Activated CD4-positive, alpha-beta T cell treated with anti-CD3 and anti-CD28 coated beads, Interleukin-2, amount 50 U/mL, for 48 hours (primary cell): Measurements from ENCODE around the gene LRRC75B.
"Not testable (repeated sequence)": the region's sequence is repeated elsewhere in the genome, so short reads cannot be mapped to it uniquely, and the experiment has no call there.

ENCODE experiments used
- DNase-seq, 2 experiments: peaks; one replicate each; pipeline ENCODE4 v3.0.0-alpha.2; 2020

The LRRC75B gene

DNA sequence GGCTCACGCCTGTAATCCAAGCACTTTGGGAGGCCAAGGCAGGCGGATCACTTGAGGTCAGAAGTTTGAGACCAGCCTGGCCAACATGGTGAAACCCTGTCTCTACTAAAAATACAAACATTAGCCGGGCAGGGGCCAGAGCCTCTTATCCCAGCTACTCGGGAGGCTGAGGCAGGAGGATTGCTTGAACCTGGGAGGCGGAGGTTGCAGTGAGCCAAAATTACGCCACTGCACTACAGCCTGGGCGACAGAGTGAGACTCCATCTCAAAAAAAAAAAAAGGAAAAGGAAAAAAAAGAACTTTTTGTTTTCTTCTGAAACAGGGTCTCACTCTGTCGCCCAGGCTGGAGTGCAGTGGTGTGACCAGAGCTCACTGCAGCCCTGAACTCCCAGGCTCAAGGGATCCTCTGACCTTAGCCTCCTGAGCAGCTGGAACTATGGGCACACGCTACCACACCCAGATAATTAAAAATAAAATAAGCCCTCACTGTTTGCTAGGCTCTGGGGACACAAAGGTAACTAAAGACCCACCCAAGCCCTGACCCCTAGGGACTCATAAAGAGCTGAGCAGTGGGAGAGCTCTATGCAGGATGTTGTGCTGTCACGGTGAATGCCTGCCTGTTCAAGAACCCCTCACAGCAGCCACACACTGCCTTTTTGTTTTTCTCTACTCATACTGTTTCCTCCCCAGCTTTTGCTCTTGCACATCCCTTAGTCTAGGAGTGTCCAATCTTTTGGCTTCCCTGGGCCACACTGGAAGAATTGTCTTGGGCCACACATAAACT, 40.2 kb downstream of the LRRC75B start:
- DNase-seq = not testable (repeated sequence)

- DNase-seq = no peak
Measured at GRCh38 chr22:24550902-24551435, 41.9 kb downstream of the LRRC75B start.

DNA sequence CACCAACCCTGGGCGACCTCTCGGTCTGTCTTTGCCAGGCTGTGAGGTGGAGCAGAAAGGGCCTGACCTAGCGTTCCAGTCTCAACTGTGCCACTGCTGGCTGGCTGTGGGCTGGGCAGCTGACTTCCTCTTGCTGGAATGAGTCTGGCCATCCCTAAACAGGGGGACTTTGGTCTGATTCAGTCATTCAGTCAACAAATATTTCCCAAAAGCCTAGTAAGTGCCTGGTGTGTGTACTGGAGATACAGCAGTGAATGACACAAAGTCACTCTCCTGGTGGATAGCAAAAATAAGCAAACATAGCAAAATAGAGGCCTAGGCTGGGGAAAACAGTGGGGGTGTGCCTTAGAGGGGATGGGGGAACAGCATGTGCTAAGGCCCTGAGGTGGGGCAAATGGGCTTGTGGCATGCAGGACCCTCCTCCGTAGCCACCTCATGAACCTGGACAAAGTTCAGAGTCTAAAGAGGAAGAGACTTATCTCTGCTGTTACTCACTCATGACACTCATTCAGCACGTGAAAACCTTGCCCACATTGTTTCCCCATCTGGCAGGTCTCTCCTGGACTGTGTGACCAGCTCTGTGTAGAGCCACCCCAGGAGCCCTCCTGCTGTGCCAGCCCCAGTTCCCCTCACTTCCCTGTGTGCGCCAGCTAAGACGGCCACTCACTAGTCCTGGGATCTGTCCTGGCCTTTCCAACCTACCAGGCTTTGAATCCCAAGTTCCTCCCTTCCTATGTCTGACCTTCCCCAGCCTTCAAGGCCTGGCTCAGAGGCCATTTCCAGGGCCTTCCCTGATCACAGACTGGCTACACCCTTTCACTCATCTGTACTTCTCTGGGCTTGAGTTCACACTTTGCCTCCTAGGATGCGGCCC, 42.6 kb downstream of the LRRC75B start:
- no peak for DNase-seq

- no peak for DNase-seq
Measured at GRCh38 chr22:24548812-24549211, 44.1 kb downstream of the LRRC75B start.

DNA sequence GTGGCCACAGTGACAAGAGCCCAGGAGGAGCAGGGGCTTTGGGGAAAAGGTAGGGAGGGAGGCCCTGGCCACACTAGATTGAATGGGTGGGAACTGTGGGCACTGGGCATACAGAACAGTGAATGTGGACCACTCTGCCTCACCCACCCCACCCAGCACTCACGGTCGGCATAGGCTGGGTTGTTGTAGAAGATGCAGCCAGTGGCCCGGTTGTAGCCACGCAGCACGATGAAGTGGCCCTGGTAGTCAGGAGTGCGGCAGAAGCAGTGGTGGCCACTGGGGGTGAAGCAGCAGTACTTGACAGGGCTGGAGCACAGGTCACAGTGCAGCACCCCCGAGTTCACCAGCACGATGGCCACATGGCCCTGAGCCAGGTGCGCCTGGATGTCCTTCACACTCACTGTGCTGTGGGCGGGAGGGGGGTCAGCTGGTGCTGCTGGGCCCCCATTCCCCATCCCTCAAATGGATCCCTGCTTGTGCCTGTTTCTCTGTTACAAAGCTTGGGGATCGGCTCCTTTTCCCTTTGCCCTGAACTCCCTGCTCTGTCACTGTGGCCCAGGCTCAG, 49.1 kb downstream of the LRRC75B start:
- DNase-seq = no peak

- DNase-seq = no peak
Measured at GRCh38 chr22:24543185-24543601, 49.7 kb downstream of the LRRC75B start.

DNA sequence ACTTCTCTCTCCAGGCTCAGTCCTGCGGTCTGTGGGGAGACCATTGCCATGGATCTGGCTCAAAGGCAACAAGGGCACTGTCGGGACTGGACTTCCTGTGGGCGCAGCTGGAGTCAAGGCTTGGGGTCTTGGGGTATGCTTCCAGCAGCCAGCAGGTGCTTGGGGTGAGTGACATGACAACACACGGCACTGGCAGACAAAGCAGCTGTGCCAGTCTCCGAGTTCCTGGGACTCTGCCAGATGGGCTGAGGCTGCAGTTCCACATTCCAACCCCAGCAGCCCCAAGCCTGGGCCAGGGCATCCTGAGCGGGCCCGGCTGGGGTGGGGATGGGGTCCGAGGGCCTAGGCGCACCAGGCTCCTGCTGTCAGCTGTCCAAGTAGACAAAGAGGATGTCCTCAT, 50.2 kb downstream of the LRRC75B start:
- no peak for DNase-seq

DNA sequence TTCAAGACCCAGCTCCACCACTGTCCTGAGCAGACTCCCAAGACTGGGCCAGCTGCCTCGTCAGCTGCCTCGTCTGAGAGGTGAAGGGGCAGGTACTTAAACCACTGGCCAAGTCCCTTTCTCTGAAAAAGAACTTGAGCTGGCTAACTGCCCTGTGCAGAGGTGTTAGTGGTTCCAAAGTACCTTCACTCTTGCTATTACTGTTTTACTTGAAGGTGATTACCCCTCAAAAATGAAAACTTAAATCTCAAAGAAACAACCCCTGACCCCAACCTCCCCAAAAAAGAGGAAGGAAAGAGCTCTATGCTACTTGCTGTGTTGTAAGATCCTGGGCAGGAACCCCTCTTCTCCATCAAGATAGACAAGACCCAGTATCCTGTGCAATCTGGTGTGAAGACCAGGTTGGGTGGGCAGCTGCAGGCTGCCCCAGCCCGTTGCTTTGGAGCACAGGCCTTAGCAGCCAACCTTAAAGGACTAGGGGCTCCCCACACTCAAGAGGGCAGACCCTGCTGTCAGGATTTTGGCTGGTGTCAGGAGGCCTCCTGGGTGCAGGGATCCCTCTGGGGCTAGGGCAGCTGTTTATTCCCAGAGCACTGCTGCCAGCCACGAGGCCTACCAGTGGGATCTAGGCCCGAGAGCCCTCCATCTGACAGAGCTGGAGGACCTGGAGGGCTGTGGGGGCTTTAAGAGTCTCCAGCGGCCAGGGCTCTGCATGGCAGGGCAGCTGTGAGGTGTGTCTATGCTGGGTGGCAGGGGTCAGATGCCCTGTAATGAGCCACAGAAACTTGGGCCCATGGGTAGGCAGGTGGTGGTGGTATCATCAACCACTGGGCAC, 51.0 kb downstream of the LRRC75B start:
- DNase-seq = no peak

- no peak for DNase-seq
Measured at GRCh38 chr22:24540470-24540869, 52.4 kb downstream of the LRRC75B start.

DNA sequence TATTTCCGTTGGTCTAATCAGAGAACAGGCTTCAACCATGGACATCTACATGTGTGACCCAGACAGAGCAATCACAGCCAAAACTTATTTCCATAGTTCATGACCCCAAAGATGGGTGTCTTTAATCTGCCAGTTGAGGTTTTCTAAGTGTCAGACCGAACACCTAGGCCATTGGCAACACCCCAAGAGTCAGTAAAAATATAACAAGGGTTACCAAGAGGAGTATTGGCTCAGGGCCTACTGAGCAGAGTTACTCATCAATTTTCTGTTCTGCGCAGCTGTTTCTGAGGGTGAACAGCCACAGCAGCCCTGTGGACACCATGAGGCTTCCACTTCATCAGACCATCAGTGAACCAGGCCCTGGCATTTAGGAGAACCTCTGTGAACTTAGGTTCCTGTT, 56.8 kb downstream of the LRRC75B start:
- DNase-seq = no peak
